ENCODE data around the gene LRPAP1. TPM values are rescaled to one million over a fixed set of nuclear protein-coding genes. Genes with fewer than 3 reads are reported as not detected.

LRPAP1 gene
- total and polyA plus RNA-seq, 2 donors (not counting 3 experiments of a cell fraction or from before 2014, with no cell fraction given): 90.1 to 170 TPM

GRCh38 chr4:3530663-3531254, 1.5 kb downstream of the LRPAP1 start:
- no peaks in the 10 kb centered on the region for H3K9me1 ChIP-seq (replicated peaks; ENCODE audit: control insufficient read depth, extremely low read depth, insufficient read depth, low read length)
- peaks cover 0 to 4% of the 10 kb centered on the region in 2 experiments for H3K27me3 ChIP-seq (ENCODE audit: control insufficient read depth in 2 of 2, insufficient read depth in 2 of 2, low read length in 2 of 2)
- dilution Hi-C loops (cut with MboI; ENCODE audit: extremely low pct_ligation_motif_present, low sequenced_read_pairs): no loop called here
- intact Hi-C loops (cut with micrococcal nuclease): loop anchor here (1.0 to 5.0 kb wide), 2 partner anchors 332 to 425 kb away; no protein-coding TSS in a partner anchor
- ChIA-PET CTCF (no interaction called here), POLR2A (no interaction called here)
- no peaks in the 10 kb centered on the region for H3K9me3 ChIP-seq (replicated peaks; ENCODE audit: control insufficient read depth, insufficient read depth, low read length)
- H3K4me1 ChIP-seq (ENCODE audit: control insufficient read depth, extremely low read depth, insufficient read depth, low read length): peaks cover 11% of the 10 kb centered on the region
- H3K4me2 ChIP-seq (ENCODE audit: insufficient read depth, low read length): peak overlapping the region; percentile 75
- no peak overlapping the region for H2AFZ ChIP-seq (ENCODE audit: low read depth, low read length)
- H3K9ac ChIP-seq (replicated peaks; ENCODE audit: extremely low read depth, insufficient read depth, low read length): no peak overlapping the region
- H4K20me1 ChIP-seq (replicated peaks; ENCODE audit: control insufficient read depth, extremely low read depth, insufficient read depth, low read length): peaks cover 2% of the 10 kb centered on the region
- no TSS peak for BruUV-seq (replicated peaks)
- TF ChIP-seq GATA2 (IDR thresholded peaks at IDR 0.05; ENCODE audit: insufficient read depth, insufficient read length, low read depth, low read length) (no peak), CTCF (IDR thresholded peaks at IDR 0.05; ENCODE audit: extremely low read depth in 1 of 2, insufficient read depth in 1 of 2, low read depth in 1 of 2, low read length in 2 of 2) (no peak), MYC (IDR thresholded peaks at IDR 0.05; ENCODE audit: low read depth, low read length) (no peak), FOS (IDR thresholded peaks at IDR 0.05; ENCODE audit: borderline replicate concordance, insufficient read depth, low read length) (no peak), JUN (IDR thresholded peaks at IDR 0.05; ENCODE audit: borderline replicate concordance, insufficient read depth, insufficient read length, low read depth) (no peak), POLR2AphosphoS5 (IDR thresholded peaks at IDR 0.05; ENCODE audit: insufficient read depth, low read depth, low read length) (no peak), POLR2A (IDR thresholded peaks at IDR 0.05; ENCODE audit: low read depth, low read length) (no peak), EZH2 (IDR thresholded peaks at IDR 0.05; ENCODE audit: borderline replicate concordance, low read depth, low read length, severe bottlenecking) (no peak), MAX (IDR thresholded peaks at IDR 0.05; ENCODE audit: insufficient read depth, insufficient read length) (no peak)
- peaks cover 0 to 9% of the 10 kb centered on the region in 2 experiments for H3K36me3 ChIP-seq (ENCODE audit: control insufficient read depth in 2 of 2, extremely low read depth in 1 of 2, insufficient read depth in 2 of 2, low read length in 2 of 2)
- H3K4me3 ChIP-seq (replicated peaks in 1 of 3; ENCODE audit: insufficient read depth in 1 of 3, low read depth in 1 of 3, low read length in 3 of 3): peak overlapping the region in 2 of 3 experiments; percentile 57 to 73
- FAIRE-seq (no peak), DNase-seq (ENCODE audit: low read depth, low spot score) (no peak)
- peaks cover 46% of the 10 kb centered on the region for H3K79me2 ChIP-seq (ENCODE audit: control insufficient read depth, insufficient read depth, low read length)
- no peak overlapping the region for H3K27ac ChIP-seq (ENCODE audit: insufficient read depth, low read depth, low read length)
